H9 (cell line): ENCODE results near the gene SCYGR1. TPM values are rescaled to one million over a fixed set of nuclear protein-coding genes. Genes with fewer than 3 reads are reported as not detected.

ENCODE experiments used
- DNase-seq: peaks from one replicate; pipeline ENCODE4 v3.0.0-alpha.2; 2017
- H2AFZ ChIP-seq: one replicate; pipeline ENCODE4 v1.6.1; 2013; ENCODE audit warnings: mild to moderate bottlenecking, low read length, control low read depth, moderate library complexity
- H2AK5ac ChIP-seq: 2 replicates; pipeline ENCODE4 v1.6.1; 2013; ENCODE audit warnings: low read length, control low read depth, mixed read lengths; ENCODE audit not compliant: insufficient read length
- H2BK120ac ChIP-seq: one replicate; pipeline ENCODE4 v1.6.1; 2013; ENCODE audit warnings: low read depth, mild to moderate bottlenecking, low read length, control low read depth, inconsistent platforms; ENCODE audit not compliant: poor library complexity, severe bottlenecking
- H2BK12ac ChIP-seq: 2 replicates; pipeline ENCODE4 v1.6.1; 2013; ENCODE audit warnings: low read length, control low read depth, mixed read lengths, low read depth; ENCODE audit not compliant: insufficient read length
- H2BK15ac ChIP-seq: 2 replicates; pipeline ENCODE4 v1.6.1; 2013; ENCODE audit warnings: low read depth, low read length, control low read depth
- H2BK20ac ChIP-seq: one replicate; pipeline ENCODE4 v1.6.1; 2013; ENCODE audit warnings: low read depth, mild to moderate bottlenecking, low read length, control low read depth, inconsistent platforms; ENCODE audit not compliant: poor library complexity, severe bottlenecking
- H2BK5ac ChIP-seq: 2 replicates; pipeline ENCODE4 v1.6.1; 2013; ENCODE audit warnings: low read length, control low read depth, mixed read lengths; ENCODE audit not compliant: insufficient read length
- H3K14ac ChIP-seq: 2 replicates; pipeline ENCODE4 v1.6.1; 2013; ENCODE audit warnings: low read length, control low read depth; ENCODE audit not compliant: insufficient read depth
- H3K18ac ChIP-seq: 2 replicates; pipeline ENCODE4 v1.6.1; 2013; ENCODE audit warnings: low read depth, mild to moderate bottlenecking, mixed read lengths, low read length, control low read depth; ENCODE audit not compliant: insufficient read length
- H3K23ac ChIP-seq: 2 replicates; pipeline ENCODE4 v1.6.1; 2013; ENCODE audit warnings: low read length, control low read depth, mixed read lengths, low read depth; ENCODE audit not compliant: insufficient read length
- H3K23me2 ChIP-seq: 2 replicates; pipeline ENCODE4 v1.6.1; 2013; ENCODE audit warnings: low read depth, mild to moderate bottlenecking, mixed read lengths, low read length, control low read depth; ENCODE audit not compliant: insufficient read length, poor library complexity, severe bottlenecking
- H3K27ac ChIP-seq: 2 replicates; pipeline ENCODE4 v1.5.1; 2013; ENCODE audit warnings: low read length, control low read depth, mixed read lengths, low read depth; ENCODE audit not compliant: insufficient read length
- H3K27me3 ChIP-seq: 2 replicates; pipeline ENCODE4 v1.6.1; 2013; ENCODE audit warnings: low read length, control low read depth, inconsistent platforms; ENCODE audit not compliant: insufficient read depth
- H3K4ac ChIP-seq: 2 replicates; pipeline ENCODE4 v1.6.1; 2013; ENCODE audit warnings: low read depth, mild to moderate bottlenecking, control low read depth, inconsistent platforms, low read length, moderate library complexity
- H3K4me1 ChIP-seq: 2 replicates; pipeline ENCODE4 v1.6.1; 2013; ENCODE audit warnings: low read length, control low read depth, inconsistent platforms; ENCODE audit not compliant: insufficient read depth
- H3K4me2 ChIP-seq: 2 replicates; pipeline ENCODE4 v1.6.1; 2013; ENCODE audit warnings: low read length, control low read depth, mixed read lengths; ENCODE audit not compliant: insufficient read length, insufficient read depth
- H3K56ac ChIP-seq: 2 replicates; pipeline ENCODE4 v1.6.1; 2013; ENCODE audit warnings: low read depth, mild to moderate bottlenecking, mixed read lengths, low read length, control low read depth; ENCODE audit not compliant: insufficient read length
- H3K79me1 ChIP-seq: 2 replicates; pipeline ENCODE4 v1.6.1; 2013; ENCODE audit warnings: low read depth, mild to moderate bottlenecking, moderate library complexity, low read length, control low read depth, inconsistent platforms; ENCODE audit not compliant: insufficient read depth, poor library complexity, severe bottlenecking
- H3K79me2 ChIP-seq: 2 replicates; pipeline ENCODE4 v1.6.1; 2013; ENCODE audit warnings: low read length, control low read depth, inconsistent platforms; ENCODE audit not compliant: insufficient read depth
- H3K9ac ChIP-seq: 2 replicates; pipeline ENCODE4 v1.6.1; 2013; ENCODE audit warnings: low read length, control low read depth, mixed read lengths; ENCODE audit not compliant: insufficient read length; ENCODE audit errors: extremely low read depth
- H3K9me3 ChIP-seq: one replicate; pipeline ENCODE4 v1.6.1; 2013; ENCODE audit warnings: low read depth, low read length, inconsistent platforms; ENCODE audit not compliant: control insufficient read depth
- H3T11ph ChIP-seq: one replicate; pipeline ENCODE4 v1.6.1; 2013; ENCODE audit warnings: mild to moderate bottlenecking, low read length, control low read depth, inconsistent platforms
- H4K20me1 ChIP-seq: one replicate; pipeline ENCODE4 v1.6.1; 2013; ENCODE audit not compliant: control insufficient read depth, insufficient read length, insufficient read depth
- H4K5ac ChIP-seq: 2 replicates; pipeline ENCODE4 v1.6.1; 2013; ENCODE audit warnings: low read depth, mild to moderate bottlenecking, mixed read lengths, low read length, control low read depth; ENCODE audit not compliant: insufficient read length
- H4K8ac ChIP-seq: replicated peaks from 2 replicates; pipeline ENCODE4 v1.6.1; 2013; ENCODE audit warnings: low read length, control low read depth, mixed read lengths, low read depth; ENCODE audit not compliant: insufficient read length
- H4K91ac ChIP-seq: 2 replicates; pipeline ENCODE4 v1.6.1; 2013; ENCODE audit warnings: low read depth, mild to moderate bottlenecking, moderate library complexity, mixed read lengths, low read length, control low read depth; ENCODE audit not compliant: insufficient read length
- H3K27ac Mint-ChIP-seq, 3 experiments: 2 replicates in 2 of 3; 3 replicates in 1 of 3; pipeline ENCODE4 v1.8.0; 2020 to 2021; ENCODE audit warnings: mixed read lengths in 3 of 3, mild to moderate bottlenecking in 1 of 3, moderate library complexity in 1 of 3
- H3K27me3 Mint-ChIP-seq: 2 replicates; pipeline ENCODE4 v1.8.0; 2021; ENCODE audit warnings: low read depth, mild to moderate bottlenecking, moderate library complexity, mixed read lengths
- H3K36me3 Mint-ChIP-seq, 3 experiments: 2 replicates in 2 of 3; 3 replicates in 1 of 3; pipeline ENCODE4 v1.8.0; 2020 to 2021; ENCODE audit warnings: low read depth in 3 of 3, mixed read lengths in 3 of 3; ENCODE audit not compliant: insufficient read depth in 1 of 3
- H3K4me1 Mint-ChIP-seq, 2 experiments: 2 replicates each; pipeline ENCODE4 v1.8.0; 2020; ENCODE audit warnings: mixed read lengths in 2 of 2
- H3K4me3 Mint-ChIP-seq, 2 experiments: 2 replicates in 1 of 2; 3 replicates in 1 of 2; pipeline ENCODE4 v1.8.0; 2020 to 2021; ENCODE audit warnings: mild to moderate bottlenecking in 2 of 2, mixed read lengths in 2 of 2, moderate library complexity in 1 of 2
- H3K9me3 Mint-ChIP-seq, 2 experiments: 2 replicates in 1 of 2; 3 replicates in 1 of 2; pipeline ENCODE4 v1.8.0; 2020; ENCODE audit warnings: mild to moderate bottlenecking in 2 of 2, mixed read lengths in 2 of 2, moderate library complexity in 1 of 2
- WGBS: extraction: QIAGEN DNeasy Blood & Tissue Kit; methylation state at CpG from one replicate; pipeline ENCODE4 v1.1.7; 2013; ENCODE audit warnings: missing lambda C conversion rate, low lambda C conversion rate, mixed read lengths; ENCODE audit not compliant: insufficient read length; ENCODE audit errors: extremely low coverage; 5-methylcytosine and 5-hydroxymethylcytosine counted together
- total RNA-seq: library from RNA; stranded (reverse); gene quantifications from 2 replicates; pipeline ENCODE4 v1.2.1, GENCODE V29; 2021
- TF ChIP-seq, protein P1 (sequence below): fragments of 200-600 bp; sonication (generic); conservative IDR thresholded peaks from 3 replicates; pipeline ENCODE4 v1.8.0; 2021; ENCODE audit warnings: antibody characterized with exemption, mild to moderate bottlenecking

SCYGR1 gene
- total RNA-seq, 1 experiment from 2014 or later = not detected

DNA sequence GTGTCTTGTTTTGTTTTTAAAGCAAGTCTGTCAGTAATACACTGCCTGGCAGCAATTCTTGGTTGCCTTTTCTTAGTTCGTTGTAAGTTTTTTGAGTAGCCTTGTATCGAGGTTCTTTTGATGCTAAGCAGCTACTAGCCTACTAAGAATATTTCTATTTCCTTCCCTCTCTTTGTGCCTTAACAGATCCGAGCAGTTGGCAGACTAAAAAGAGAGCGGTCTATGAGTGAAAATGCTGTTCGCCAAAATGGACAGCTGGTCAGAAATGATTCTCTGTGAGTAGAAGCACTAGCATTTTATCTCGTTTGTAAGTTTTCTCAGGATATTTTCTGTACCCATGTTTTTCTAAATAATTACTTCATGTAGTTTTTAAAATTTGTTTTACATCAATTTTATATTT, 47.6 kb downstream of the SCYGR1 start:
- H4K5ac ChIP-seq = no peak overlapping the region
- H2BK20ac ChIP-seq = no peak overlapping the region
- H2BK120ac ChIP-seq = no peak overlapping the region
- H3K9me3 ChIP-seq = no peaks in the 10 kb centered on the region
- H2BK12ac ChIP-seq = no peak overlapping the region
- H3K9ac ChIP-seq = no peak overlapping the region
- H4K20me1 ChIP-seq = no peaks in the 10 kb centered on the region
- no peaks in the 10 kb centered on the region for H3K23me2 ChIP-seq
- H4K8ac ChIP-seq = no peak overlapping the region
- H4K91ac ChIP-seq = no peak overlapping the region
- Mint-ChIP-seq H3K27me3 (no peaks in the 10 kb centered on the region), H3K9me3 (no peaks in the 10 kb centered on the region), H3K27ac (no peak overlapping the region), H3K4me1 (no peaks in the 10 kb centered on the region), H3K36me3 (peaks cover 7 to 44% (median 43%) of the 10 kb centered on the region in 3 experiments; a peak in 5 of 7 replicates), H3K4me3 (no peak overlapping the region)
- H3K23ac ChIP-seq = no peak overlapping the region
- H3K79me2 ChIP-seq = no peaks in the 10 kb centered on the region
- no peak overlapping the region for H3K18ac ChIP-seq
- no peak overlapping the region for H2BK15ac ChIP-seq
- H3K4ac ChIP-seq = no peak overlapping the region
- no peak overlapping the region for H3K14ac ChIP-seq
- no peaks in the 10 kb centered on the region for H3K27me3 ChIP-seq
- WGBS = no CpG with 5 or more reads among the region's 6 CpGs
- H3K79me1 ChIP-seq = no peaks in the 10 kb centered on the region
- no peak overlapping the region for H3T11ph ChIP-seq
- H2BK5ac ChIP-seq = no peak overlapping the region
- no peak overlapping the region for H3K56ac ChIP-seq
- DNase-seq = no peak
- H3K27ac ChIP-seq = no peak overlapping the region
- H3K4me1 ChIP-seq = no peaks in the 10 kb centered on the region
- H3K4me2 ChIP-seq = no peak overlapping the region
- TF ChIP-seq, protein P1, sequence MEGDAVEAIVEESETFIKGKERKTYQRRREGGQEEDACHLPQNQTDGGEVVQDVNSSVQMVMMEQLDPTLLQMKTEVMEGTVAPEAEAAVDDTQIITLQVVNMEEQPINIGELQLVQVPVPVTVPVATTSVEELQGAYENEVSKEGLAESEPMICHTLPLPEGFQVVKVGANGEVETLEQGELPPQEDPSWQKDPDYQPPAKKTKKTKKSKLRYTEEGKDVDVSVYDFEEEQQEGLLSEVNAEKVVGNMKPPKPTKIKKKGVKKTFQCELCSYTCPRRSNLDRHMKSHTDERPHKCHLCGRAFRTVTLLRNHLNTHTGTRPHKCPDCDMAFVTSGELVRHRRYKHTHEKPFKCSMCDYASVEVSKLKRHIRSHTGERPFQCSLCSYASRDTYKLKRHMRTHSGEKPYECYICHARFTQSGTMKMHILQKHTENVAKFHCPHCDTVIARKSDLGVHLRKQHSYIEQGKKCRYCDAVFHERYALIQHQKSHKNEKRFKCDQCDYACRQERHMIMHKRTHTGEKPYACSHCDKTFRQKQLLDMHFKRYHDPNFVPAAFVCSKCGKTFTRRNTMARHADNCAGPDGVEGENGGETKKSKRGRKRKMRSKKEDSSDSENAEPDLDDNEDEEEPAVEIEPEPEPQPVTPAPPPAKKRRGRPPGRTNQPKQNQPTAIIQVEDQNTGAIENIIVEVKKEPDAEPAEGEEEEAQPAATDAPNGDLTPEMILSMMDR = no peak
- H2AFZ ChIP-seq = no peak overlapping the region
- no peak overlapping the region for H2AK5ac ChIP-seq
